HCEC 1CT (cell line): ENCODE results near the gene SEC14L5.
"Not testable (repeated sequence)": the region's sequence is repeated elsewhere in the genome, so short reads cannot be mapped to it uniquely, and the experiment has no call there.

ENCODE experiments used
- DNase-seq: peaks from one replicate; pipeline ENCODE4 v3.0.0-alpha.2; 2017

The SEC14L5 gene

GRCh38 chr16:5042574-5043171, 84.5 kb downstream of the SEC14L5 start:
- no peak for DNase-seq

GRCh38 chr16:5044011-5044540, 85.9 kb downstream of the SEC14L5 start:
- no peak for DNase-seq

- DNase-seq, result not testable (repeated sequence)
These were observed 86.5 kb downstream of the SEC14L5 start for GRCh38 chr16:5044581-5044980.

GRCh38 chr16:5045499-5046115, 87.5 kb downstream of the SEC14L5 start:
- no peak for DNase-seq

- no peak for DNase-seq
These were observed 88.8 kb downstream of the SEC14L5 start for GRCh38 chr16:5046914-5047313.

- DNase-seq, result no peak
These were observed 97.0 kb downstream of the SEC14L5 start for GRCh38 chr16:5054876-5055865.

GRCh38 chr16:5056352-5056751, 98.2 kb downstream of the SEC14L5 start:
- DNase-seq, result no peak

GRCh38 chr16:5058476-5058875, 100.3 kb downstream of the SEC14L5 start:
- DNase-seq, result no peak

- DNase-seq, result no peak
These were observed 101.4 kb downstream of the SEC14L5 start for GRCh38 chr16:5059386-5060072.

- DNase-seq, result no peak
These were observed 102.0 kb downstream of the SEC14L5 start for GRCh38 chr16:5060073-5060641.

- no peak for DNase-seq
These were observed 103.9 kb downstream of the SEC14L5 start for GRCh38 chr16:5062051-5062450.

- DNase-seq, result no peak
These were observed 104.9 kb downstream of the SEC14L5 start for GRCh38 chr16:5062790-5063765.

- no peak for DNase-seq
These were observed 106.8 kb downstream of the SEC14L5 start for GRCh38 chr16:5064915-5065314.

- DNase-seq, result no peak
These were observed 107.2 kb downstream of the SEC14L5 start for GRCh38 chr16:5065326-5065725.

GRCh38 chr16:5065813-5066212, 107.7 kb downstream of the SEC14L5 start, which contains the start of gene C16orf89:
Gene C16orf89, minus strand, starts transcription at chr16:5065956. Its CDS starts 48 bp downstream, at chr16:5065908.
- no peak for DNase-seq

- no peak for DNase-seq
These were observed 108.4 kb downstream of the SEC14L5 start for GRCh38 chr16:5066511-5066910.
